Measurements from ENCODE around the gene KDM4F.

KDM4F gene

GRCh38 chr11:95093548-95093947, 44.3 kb downstream of the KDM4F start:
- TF ChIP-seq GATA2 (IDR thresholded peaks at IDR 0.05; ENCODE audit: low read depth, low read length) = no peak
- TF ChIP-seq GATA3 (IDR thresholded peaks at IDR 0.05; ENCODE audit: low read depth, low read length) = no peak

GRCh38 chr11:95095858-95096587, 46.8 kb downstream of the KDM4F start:
- TF ChIP-seq GATA3 (IDR thresholded peaks at IDR 0.05; ENCODE audit: low read depth, low read length) (no peak), GATA2 (IDR thresholded peaks at IDR 0.05; ENCODE audit: low read depth, low read length) (no peak)

GRCh38 chr11:95097209-95097608, 48.0 kb downstream of the KDM4F start:
- TF ChIP-seq GATA3 (IDR thresholded peaks at IDR 0.05; ENCODE audit: low read depth, low read length) (no peak), GATA2 (IDR thresholded peaks at IDR 0.05; ENCODE audit: low read depth, low read length) (no peak)

- TF ChIP-seq GATA3 (IDR thresholded peaks at IDR 0.05; ENCODE audit: low read depth, low read length) = no peak
- TF ChIP-seq GATA2 (IDR thresholded peaks at IDR 0.05; ENCODE audit: low read depth, low read length) = no peak
Measured at GRCh38 chr11:95098826-95099225, 49.6 kb downstream of the KDM4F start.

GRCh38 chr11:95100191-95100648, 51.0 kb downstream of the KDM4F start:
- TF ChIP-seq GATA2 (IDR thresholded peaks at IDR 0.05; ENCODE audit: low read depth, low read length) (no peak), GATA3 (IDR thresholded peaks at IDR 0.05; ENCODE audit: low read depth, low read length) (no peak)

Measured in SH-SY5Y (cell line).